Measurements from ENCODE around the gene CKM. TPM values are rescaled to one million over a fixed set of nuclear protein-coding genes. Genes with fewer than 3 reads are reported as not detected.
"Not testable (repeated sequence)": the region's sequence is repeated elsewhere in the genome, so short reads cannot be mapped to it uniquely, and the experiment has no call there.

CKM gene
- total RNA-seq, 1 donor from 2014 or later, result not detected

DNA sequence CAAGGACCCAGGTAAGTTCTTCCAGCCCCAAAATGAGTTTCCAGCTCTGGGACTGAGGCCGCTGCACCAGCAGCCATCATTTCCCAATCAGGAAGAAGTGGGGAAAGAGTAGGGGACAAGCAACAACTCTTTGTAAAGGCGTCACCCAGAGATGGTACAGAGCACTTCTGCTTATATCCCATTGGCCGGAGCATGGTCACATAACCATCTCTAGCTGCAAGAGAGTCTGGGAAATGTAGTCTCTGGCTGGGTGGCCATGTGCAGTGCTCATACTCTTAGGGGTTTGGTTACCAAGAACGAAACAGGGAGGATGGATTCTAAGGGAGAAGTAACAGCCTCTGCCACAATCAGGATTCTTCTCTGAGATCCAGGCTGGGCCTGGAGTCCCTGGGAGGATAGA, 26.3 kb downstream of the CKM start:
- DNase-seq (ENCODE audit: low spot score in 2 of 2) (no peak), FAIRE-seq (no peak)

DNA sequence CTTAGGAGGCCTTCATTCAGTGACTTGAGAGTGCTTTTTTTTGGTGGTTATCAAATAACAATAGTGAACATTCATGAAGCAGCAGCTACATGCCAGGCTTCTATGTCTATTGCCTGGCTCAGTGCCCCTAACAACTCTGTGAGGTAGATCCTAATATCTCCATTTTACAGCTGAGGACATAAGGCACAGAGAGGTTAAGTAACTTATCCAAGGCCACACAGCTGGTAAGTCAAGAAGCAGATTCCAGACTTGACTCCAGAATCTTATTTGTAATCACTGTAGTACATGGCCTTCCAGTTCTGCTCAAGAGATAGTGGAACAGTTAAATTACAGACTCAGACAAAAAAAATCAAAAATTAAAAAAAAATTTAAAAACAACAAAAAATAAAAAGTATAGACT, 26.8 kb downstream of the CKM start:
- FAIRE-seq (no peak), DNase-seq (ENCODE audit: low spot score in 2 of 2) (no peak)

DNA sequence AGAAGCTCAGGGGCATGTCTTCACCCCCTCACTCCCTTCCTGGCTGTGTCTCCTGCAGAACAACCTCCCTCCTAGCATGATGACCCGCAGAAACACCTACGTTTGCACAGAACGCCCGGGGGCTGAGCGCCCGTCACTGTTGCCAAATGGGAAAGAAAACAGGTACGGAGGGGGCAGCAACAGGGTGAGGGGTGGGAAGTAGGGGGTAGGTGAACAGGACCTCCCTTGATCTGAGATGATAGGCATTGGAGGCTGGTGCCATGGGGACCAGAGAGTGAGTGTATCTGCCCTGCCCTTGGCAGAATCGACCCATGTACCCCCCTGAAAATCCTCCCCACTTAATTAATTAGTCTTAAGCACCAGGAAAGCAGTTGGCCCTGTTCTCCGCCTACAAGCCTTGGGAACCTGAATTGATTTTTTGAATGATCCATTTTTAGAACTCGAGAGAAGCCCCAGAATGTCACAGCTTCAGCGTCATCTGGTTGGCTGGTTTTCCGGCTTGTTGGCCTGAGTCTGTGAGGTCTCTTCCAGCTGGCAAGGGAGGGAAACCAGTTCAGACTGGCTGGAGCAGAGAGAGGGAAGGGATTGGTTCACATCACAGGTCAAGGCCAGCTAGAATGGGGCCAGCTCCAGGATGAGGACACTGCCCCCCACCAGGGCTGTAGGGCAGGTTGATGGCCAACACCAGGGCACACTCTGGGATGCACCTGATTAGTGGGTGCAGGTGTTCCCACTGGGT, 28.2 kb downstream of the CKM start:
- FAIRE-seq (no peak), DNase-seq (ENCODE audit: low spot score in 2 of 2) (no peak)

DNA sequence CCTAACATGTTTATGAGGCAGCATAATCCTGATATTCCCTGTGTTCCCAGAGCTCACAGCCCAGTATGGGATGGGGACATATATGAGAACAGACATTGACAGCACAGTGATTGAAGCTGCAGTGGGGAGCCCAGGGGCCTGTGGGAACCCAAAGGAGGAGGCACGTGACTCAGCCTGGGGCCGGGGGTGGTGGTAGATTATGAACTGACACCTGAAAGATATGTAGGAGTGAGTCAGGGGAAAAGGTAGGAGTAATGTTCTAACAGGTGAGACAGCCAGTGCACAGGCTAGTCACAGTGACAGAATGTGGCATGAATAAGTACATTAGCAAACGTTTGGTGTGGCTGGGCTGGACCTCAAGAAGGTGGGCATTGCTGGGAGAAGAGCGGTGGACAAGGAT, 29.0 kb downstream of the CKM start:
- FAIRE-seq (no peak), DNase-seq (ENCODE audit: low spot score in 2 of 2) (no peak)

DNA sequence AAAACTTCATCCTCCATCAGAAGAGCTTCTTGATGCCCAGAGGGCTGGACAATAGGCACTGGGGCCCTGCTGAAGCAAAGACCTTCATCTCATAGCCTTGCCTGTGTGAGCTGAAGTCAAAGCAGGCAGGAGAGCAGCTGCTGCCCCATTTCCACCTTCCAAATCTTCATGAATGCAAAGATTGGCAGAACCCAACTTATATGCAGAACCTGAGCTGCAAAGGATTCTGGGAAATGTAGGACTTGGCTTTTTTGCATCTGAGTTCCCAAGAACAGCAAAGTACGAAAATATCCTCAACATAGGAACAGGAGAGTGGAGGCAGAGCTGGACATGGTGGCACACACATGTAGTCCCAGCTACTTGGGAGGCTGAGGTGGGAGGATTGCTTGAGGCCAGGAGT, 30.8 kb downstream of the CKM start:
- FAIRE-seq (no peak), DNase-seq (ENCODE audit: low spot score in 2 of 2) (no peak)

DNA sequence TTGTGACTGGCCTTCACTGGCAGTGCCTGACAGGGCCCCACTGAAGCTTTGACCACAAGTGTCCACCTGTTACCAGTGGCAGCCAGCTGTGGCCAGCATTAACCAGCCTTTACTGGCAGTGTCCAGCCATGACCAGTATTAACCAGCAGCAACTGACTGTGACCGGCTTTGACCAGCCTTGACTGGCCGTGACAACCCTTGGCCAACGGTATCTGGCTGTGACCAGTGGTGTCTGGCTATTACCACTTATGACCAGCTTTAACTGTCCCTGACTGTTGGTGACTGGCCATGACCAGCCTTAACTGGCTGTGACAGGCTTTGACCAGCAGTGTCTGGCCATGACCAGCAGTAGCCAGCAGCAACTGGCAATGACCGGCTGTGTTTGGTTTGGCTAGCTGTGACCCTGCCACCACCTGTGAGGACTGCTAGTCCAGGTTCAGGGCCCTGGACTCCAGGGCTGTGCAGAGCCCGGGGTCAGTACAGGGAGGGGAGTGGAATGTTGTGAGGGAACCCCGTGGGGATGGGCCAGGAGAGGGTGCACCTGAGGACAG, 32.2 kb downstream of the CKM start:
- FAIRE-seq (no peak), DNase-seq (ENCODE audit: low spot score in 2 of 2) (no peak)

DNA sequence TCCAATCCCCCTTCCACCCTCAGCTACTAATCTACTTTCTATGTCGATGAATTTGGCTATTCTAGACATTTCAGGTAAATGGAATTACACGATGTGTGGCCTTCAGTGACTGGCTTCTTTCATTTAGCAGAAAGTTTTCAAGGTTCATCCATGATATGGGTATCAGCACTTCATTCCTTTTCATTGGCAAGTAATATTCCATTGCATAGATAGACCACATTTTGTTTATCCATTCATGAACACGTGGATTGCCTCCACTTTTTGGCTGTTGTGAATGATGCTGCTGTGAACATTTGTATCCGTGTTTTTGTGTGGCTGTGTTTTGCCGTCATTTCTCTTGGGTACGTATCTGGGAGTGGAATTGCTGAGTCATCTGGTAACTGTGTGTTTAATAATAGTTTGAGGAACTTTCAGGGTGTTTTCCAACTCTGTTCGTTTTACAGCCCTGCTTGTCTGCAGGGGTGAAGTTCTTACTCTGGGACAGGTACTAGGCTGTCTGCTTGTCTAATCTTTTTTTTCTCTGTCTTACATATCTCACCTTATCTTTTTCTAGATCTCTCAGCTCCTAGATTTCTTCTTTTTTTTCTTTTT, 39.1 kb downstream of the CKM start:
- FAIRE-seq, result no peak

DNA sequence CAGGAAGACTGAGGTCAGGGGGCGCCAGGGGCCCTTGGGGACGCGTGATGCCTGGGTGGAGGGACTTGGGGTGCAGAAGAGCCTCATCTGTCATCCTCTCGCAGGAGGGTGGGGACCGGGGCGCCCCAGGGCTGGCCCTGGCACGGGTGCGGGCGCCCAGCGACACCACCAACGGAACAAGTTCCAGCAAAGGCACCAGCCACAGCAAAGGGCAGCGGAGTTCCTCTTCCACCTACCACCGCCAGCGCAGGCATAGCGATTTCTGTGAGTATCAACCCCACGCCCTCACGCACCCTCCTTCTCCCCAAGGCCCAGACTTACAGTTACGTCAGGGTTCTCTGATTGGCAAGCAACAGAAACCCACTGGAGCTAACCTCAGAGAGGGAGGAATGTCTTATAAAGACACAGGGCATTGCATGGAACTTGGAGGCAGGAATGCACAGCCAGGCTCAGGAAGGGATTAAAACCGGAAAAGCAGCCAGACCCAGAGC, 42.2 kb downstream of the CKM start:
- FAIRE-seq (no peak), DNase-seq (ENCODE audit: low spot score in 2 of 2) (no peak)

More for the DNA sequence above, 39.1 kb downstream of the CKM start:
- no peak for DNase-seq (ENCODE audit: low spot score in 2 of 2)

DNA sequence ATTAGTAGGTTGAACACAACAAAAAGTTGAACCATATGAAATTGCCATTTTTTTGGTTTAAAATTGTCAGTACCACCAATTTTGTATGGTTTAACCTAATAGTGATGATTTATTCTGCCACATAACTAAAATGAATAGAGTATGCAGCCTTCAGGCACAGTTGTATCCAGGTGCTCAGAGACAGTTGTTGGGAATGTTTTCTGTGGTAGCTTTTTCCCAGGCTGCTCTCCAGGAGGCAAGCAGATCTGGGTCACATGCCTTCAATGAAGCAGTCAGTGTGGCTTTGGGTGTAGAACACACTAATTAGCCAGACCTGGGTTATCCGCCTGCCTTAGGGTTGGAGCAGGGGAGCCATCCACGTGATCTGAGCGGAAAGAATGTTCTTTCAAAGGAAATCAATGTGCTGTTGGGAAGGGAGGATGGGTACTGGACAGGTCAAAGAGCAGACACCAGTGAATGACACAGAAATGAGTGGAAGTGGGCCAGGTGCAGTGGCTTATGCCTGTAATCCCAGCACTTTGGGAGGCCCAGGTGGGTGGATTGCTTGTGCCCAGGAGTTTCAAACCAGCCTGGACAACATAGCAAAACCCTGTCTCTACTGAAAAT, 43.0 kb downstream of the CKM start:
- no peak for DNase-seq (ENCODE audit: low spot score in 2 of 2)
- FAIRE-seq, result no peak

DNA sequence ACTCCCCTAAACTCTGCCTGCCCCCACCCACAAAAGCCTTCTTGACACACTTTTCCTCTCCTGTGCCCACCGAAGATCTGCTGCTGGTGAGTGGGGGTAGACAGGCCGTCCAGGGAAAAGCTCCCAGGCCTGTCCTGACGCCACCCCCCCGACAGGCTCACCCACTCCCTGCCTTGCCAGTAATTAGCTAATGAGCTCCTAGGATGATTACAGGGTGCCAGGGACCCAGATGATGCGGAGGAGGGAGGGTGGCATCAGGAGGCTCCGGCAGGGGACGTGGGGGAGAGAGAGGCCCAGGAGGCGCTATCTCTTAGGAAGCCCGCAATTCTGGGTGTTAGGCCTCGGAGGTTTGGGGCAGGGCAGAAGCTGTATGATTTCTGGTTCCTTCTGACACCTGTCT, 44.6 kb downstream of the CKM start:
- no peak for FAIRE-seq

DNA sequence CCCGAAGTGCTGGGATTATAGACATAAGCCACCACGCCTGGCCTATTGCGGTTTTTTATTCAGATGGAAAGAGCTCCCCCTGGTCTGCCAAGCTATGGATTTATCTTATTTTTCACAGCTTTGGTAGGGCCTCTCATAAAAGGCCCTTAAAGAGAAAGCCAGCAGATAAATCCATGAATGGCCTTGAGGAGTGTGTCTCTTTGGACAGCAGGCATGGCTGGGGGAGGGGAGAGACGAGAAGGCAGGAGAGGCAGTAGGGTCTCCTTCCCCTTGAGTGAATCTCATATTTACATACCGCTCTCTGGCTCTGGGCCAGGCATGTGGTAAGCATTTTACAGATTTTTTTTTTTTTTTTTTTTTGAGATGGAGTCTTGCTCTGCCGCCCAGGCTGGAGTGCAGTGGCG, 46.4 kb downstream of the CKM start:
- no peak for FAIRE-seq
- no peak for DNase-seq (ENCODE audit: low spot score in 2 of 2)

More for the DNA sequence above, 44.6 kb downstream of the CKM start:
- no peak for DNase-seq (ENCODE audit: low spot score in 2 of 2)

DNA sequence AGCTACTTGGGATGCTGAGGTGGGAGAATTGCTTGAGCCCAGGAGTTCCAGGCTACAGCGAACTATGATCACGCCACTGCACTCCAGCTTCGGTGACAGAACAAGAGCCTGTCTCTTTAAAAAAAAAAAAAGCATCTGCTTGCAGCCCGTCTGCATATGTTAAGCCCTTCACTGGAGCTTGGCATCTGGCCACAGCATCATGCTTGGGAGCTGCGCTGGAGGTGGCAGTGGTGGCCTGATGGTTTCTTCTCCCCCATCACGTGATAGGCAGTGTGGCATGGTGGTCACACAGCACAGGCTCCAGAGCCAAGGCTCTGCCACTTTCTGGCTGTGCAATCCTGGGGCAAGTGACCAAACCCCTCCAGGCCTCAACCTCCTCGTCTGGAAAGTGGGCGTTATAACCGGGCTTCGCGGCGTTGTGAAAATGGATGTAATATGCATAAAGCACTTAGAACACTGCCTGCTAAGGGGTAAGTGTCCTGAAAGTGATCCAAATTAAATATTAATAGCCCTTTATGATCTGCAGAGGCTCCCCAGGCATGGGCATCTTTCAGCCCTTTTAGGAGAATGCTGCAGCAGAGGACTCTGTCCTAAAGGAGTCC, 47.2 kb downstream of the CKM start:
- FAIRE-seq (no peak), DNase-seq (ENCODE audit: low spot score in 2 of 2) (no peak)

DNA sequence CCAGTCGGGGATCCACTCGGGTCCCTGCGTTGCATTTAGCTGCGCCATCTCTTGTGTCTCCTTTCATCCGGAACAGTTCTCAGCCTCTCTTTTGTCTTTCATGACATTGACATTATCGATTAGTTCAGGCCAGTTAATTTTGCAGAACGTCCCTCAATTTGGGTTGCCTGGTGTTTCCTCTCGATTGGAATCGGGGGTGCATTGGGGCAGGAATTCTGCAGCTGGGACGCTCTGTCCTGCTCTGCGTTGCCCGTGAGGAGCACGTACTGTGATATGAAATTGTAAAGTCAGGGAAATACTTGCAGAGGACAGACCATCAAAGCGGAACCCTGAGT, 49.2 kb downstream of the CKM start:
- DNase-seq (ENCODE audit: low spot score in 2 of 2), result no peak
- no peak for FAIRE-seq

DNA sequence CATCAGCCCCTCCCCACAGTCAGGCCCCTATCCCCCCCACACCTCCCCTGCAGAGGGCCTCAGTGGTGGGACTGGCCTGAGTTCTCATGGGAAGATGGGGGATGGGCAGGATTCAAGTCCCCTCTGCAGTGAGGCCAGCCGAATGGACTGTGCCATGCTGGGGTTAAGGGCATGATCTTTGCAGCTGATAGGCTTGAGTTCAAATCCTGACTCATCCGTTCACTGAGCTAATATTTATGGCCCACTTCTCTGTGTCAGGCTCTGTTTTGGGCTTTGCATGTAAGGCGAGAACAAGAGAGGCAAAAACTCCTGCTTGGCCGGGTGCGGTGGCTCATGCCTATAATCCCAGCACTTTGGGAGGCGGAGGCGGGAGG, 51.0 kb downstream of the CKM start:
- DNase-seq (ENCODE audit: low spot score in 2 of 2) (no peak), FAIRE-seq (no peak)

DNA sequence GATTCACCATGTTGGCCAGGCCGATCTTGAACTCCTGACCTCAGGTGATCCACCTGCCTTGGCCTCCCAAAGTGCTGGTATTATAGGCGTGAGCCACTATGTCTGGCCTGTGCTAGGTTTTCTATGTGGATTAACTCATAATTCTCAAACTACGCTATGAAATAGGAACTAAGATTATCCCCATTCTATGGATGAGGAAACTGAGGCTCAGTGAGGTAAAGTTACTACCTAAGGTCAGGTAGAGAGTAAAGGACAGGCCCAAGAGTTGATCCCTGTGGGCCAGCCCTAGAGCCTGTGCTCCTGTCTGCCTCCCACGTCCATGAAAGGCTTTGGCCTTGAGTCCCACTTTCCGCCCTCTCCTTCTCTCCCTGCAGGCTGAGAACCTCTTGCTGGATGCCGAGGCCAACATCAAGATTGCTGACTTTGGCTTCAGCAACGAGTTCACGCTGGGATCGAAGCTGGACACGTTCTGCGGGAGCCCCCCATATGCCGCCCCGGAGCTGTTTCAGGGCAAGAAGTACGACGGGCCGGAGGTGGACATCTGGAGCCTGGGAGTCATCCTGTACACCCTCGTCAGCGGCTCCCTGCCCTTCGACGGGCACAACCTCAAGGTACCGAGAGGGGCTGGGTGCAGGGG, 51.5 kb downstream of the CKM start:
- FAIRE-seq (no peak), DNase-seq (ENCODE audit: low spot score in 2 of 2) (no peak)

DNA sequence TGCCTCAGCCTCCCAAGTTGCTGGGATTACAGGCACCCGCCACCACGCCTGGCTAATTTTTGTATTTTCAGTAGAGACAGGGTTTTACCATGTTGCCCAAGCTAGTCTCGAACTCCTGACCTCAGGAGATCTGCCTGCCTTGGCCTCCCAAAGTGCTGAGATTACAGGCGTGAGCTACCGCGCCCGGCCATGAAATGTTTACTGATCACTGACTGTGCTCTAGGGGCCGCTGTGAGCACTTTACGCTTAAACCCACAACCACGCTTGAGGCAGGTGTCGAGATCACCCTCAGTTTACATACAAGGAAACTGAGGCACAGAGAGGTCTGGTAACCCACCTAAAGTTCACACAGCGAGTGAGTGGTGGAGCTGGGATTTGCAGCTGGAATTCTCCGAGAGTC, 52.7 kb downstream of the CKM start:
- not testable (repeated sequence) for FAIRE-seq; DNase-seq (ENCODE audit: low spot score in 2 of 2)

DNA sequence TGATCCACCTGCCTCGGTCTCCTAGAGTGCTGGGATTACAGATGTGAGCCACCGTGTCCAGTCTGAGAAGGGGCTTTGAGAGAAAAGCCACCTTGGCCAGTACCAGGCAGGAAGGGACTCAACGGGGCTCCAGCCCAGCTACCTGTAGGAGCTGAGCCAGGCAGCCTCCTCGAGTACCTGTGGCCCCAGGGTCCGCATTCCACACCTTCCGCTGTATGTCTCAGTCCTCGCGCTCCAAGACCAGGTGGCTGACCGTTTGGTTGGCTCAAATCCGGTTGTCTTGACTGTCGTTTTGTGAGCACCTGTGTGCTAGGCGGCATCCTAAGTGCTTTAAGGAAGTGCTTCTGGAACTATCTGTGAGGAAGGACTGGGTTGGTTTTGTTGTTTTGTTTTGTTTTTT, 55.4 kb downstream of the CKM start:
- DNase-seq (ENCODE audit: low spot score in 2 of 2) (no peak), FAIRE-seq (no peak)

DNA sequence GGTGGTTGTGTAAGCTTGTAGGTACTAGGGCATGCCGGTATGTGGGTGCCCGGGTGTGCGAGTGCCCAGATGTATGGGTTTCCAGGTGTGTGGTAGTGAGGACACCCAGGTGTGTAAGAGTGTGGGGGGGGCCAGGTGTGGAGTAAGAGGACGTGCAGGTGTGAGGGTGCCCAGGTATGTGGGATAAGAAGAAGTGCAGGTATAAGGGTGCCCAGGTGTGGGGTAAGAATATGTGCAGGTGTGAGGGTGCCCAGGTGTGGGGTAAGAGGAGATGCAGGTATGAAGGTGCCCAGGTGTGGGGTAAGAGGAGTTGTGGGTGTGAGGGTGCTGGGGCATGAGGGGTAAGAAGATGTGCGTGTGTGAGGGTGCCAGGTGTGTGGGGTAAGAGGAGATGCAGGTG, 57.3 kb downstream of the CKM start:
- FAIRE-seq, result no peak
- DNase-seq (ENCODE audit: low spot score in 2 of 2), result no peak

DNA sequence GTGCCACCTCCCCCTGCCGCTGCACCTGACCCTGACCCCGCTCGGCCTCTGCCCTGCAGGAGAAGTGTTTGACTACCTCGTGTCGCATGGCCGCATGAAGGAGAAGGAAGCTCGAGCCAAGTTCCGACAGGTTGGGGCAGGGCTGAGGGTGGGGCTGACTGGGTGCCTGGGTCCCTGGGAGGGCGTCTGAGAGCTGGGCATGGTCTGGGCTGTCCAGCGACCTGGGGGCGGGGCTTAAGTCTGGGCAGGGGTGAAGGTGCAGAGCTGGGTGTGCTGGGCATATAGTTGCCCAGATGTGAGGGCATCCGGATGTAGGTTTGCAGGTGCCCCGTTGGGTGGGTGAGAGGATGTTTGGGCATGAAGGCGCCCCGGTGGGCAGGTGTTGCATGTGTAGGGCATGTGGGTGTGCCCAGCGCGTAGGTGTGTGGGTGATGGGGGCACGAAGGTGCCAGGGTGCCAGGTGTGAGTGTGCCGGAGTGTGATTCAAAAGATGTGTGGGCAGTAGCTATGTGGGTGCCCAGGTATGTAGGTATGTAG, 57.8 kb downstream of the CKM start:
- DNase-seq (ENCODE audit: low spot score in 2 of 2) (no peak), FAIRE-seq (no peak)

DNA sequence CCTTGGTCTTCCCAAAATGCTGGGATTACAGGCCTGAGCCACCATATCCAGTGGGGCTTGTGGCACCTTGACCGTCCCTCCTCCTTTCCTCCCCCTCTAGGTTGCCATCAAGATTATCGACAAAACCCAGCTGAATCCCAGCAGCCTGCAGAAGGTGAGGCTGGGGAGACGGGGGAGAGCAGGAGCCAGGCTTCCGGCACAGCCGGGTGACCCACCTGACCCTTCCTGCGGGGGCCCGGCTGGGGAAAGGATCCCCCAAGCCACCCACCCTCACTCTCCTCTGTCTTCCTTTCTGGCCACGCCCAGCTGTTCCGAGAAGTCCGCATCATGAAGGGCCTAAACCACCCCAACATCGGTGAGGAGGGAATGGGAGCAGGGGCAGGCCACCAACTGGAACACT, 59.7 kb downstream of the CKM start:
- FAIRE-seq (no peak), DNase-seq (ENCODE audit: low spot score in 2 of 2) (no peak)

DNA sequence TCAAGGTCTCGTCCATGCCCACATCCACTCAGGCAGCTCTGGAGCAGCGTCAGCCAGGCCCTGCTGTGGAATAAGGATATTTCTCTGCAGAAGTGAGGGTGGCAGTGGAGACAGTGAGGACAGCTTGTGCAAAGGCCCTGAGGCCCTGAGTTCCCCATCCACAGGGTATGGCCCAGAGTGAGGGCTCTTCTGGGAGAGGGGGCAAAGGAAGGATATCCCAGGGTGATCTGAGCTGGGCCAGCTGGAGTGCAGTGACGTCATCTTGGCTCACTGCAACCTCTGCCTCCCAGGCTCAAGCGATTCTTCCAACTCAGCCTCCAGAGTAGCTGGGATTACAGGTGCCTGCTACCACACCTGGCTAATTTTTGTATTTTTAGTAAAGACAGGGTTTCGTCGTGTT, 60.1 kb downstream of the CKM start:
- no peak for FAIRE-seq
- DNase-seq (ENCODE audit: low spot score in 2 of 2), result no peak
